Neural progenitor cell (in vitro differentiated cells): ENCODE results near the gene ATP6V0E1. TPM values are rescaled to one million over a fixed set of nuclear protein-coding genes. Genes with fewer than 3 reads are reported as not detected.

ENCODE experiments used
- DNase-seq: peaks from one replicate; pipeline ENCODE4 v3.0.0-alpha.2; 2016; ENCODE audit warnings: low spot score
- H2AFZ ChIP-seq: fragments of 200-600 bp; sonication (generic); replicated peaks from 2 replicates; pipeline ENCODE4 v1.6.1; 2016; ENCODE audit warnings: antibody characterized with exemption
- H3F3A ChIP-seq: fragments of 200-600 bp; sonication (generic); 2 replicates; pipeline ENCODE4 v1.6.1; 2016; ENCODE audit warnings: antibody characterized with exemption, low read depth
- H3K27ac ChIP-seq: fragments of 200-600 bp; sonication (generic); 2 replicates; pipeline ENCODE4 v1.5.1; 2016; ENCODE audit warnings: mild to moderate bottlenecking
- H3K27me3 ChIP-seq: fragments of 200-600 bp; sonication (generic); 2 replicates; pipeline ENCODE4 v1.6.1; 2016; ENCODE audit warnings: mild to moderate bottlenecking, moderate library complexity
- H3K36me3 ChIP-seq: fragments of 200-600 bp; sonication (generic); 2 replicates; pipeline ENCODE4 v1.5.1; 2016
- H3K4me1 ChIP-seq: fragments of 200-600 bp; sonication (generic); 2 replicates; pipeline ENCODE4 v1.6.1; 2016; ENCODE audit warnings: mixed run types
- H3K4me2 ChIP-seq: fragments of 200-600 bp; sonication (generic); 2 replicates; pipeline ENCODE4 v1.6.1; 2016
- H3K4me3 ChIP-seq: fragments of 200-600 bp; sonication (generic); 2 replicates; pipeline ENCODE4 v1.5.1; 2016
- H3K79me2 ChIP-seq: fragments of 200-600 bp; sonication (generic); 2 replicates; pipeline ENCODE4 v1.6.1; 2016; ENCODE audit warnings: low read depth
- H3K9ac ChIP-seq: fragments of 200-600 bp; sonication (generic); 2 replicates; pipeline ENCODE4 v1.6.1; 2016
- H3K9me3 ChIP-seq: fragments of 200-600 bp; sonication (generic); 2 replicates; pipeline ENCODE4 v1.5.1; 2016; ENCODE audit warnings: low read depth
- H4K20me1 ChIP-seq: fragments of 200-600 bp; sonication (generic); 2 replicates; pipeline ENCODE4 v1.6.1; 2016; ENCODE audit warnings: low read depth
- H3K27ac Mint-ChIP-seq: 3 replicates; pipeline ENCODE4 v1.8.0; 2021; ENCODE audit warnings: mixed read lengths
- H3K27me3 Mint-ChIP-seq: 2 replicates; pipeline ENCODE4 v1.8.0; 2022; ENCODE audit warnings: low read depth, mild to moderate bottlenecking, inconsistent platforms, moderate library complexity, mixed read lengths; ENCODE audit not compliant: insufficient read depth
- H3K36me3 Mint-ChIP-seq: 3 replicates; pipeline ENCODE4 v1.8.0; 2021; ENCODE audit warnings: mixed read lengths
- H3K4me1 Mint-ChIP-seq: 3 replicates; pipeline ENCODE4 v1.8.0; 2021; ENCODE audit warnings: mixed read lengths
- H3K4me3 Mint-ChIP-seq: 3 replicates; pipeline ENCODE4 v1.8.0; 2021; ENCODE audit warnings: mild to moderate bottlenecking, moderate library complexity, mixed read lengths
- H3K9me3 Mint-ChIP-seq: 3 replicates; pipeline ENCODE4 v1.8.0; 2020; ENCODE audit warnings: mixed read lengths
- CTCF ChIP-seq: fragments of 200-600 bp; sonication (generic); IDR thresholded peaks from 2 replicates; pipeline ENCODE4 v1.5.1; 2017; ENCODE audit warnings: antibody characterized with exemption, mild to moderate bottlenecking
- EZH2 ChIP-seq: fragments of 200-600 bp; sonication (generic); IDR thresholded peaks from 2 replicates; pipeline ENCODE4 v1.6.1; 2017; ENCODE audit warnings: antibody characterized with exemption, mild to moderate bottlenecking, moderate library complexity
- EZH2phosphoT487 ChIP-seq: fragments of 200-600 bp; sonication (generic); IDR thresholded peaks from 2 replicates; pipeline ENCODE4 v1.6.1; 2017; ENCODE audit warnings: antibody characterized with exemption
- total RNA-seq: library from RNA; depleted of rRNA; stranded (reverse); fragments of >200 nt; gene quantifications from 2 replicates; pipeline ENCODE4 v1.2.3, GENCODE V29; 2015; ENCODE audit warnings: low replicate concordance

Gene ATP6V0E1
- total RNA-seq, 1 donor from 2014 or later, result 72.4 TPM

- Histone ChIP-seq H2AFZ (no peak overlapping the region), H3K79me2 (peaks cover 88% of the 10 kb centered on the region), H4K20me1 (peaks cover 23% of the 10 kb centered on the region), H3K9me3 (no peaks in the 10 kb centered on the region), H3K27me3 (no peaks in the 10 kb centered on the region), H3K9ac (no peak overlapping the region), H3F3A (no peaks in the 10 kb centered on the region), H3K4me2 (peak overlapping the region; percentile 41), H3K27ac (peak overlapping the region; percentile 71), H3K36me3 (no peaks in the 10 kb centered on the region), H3K4me1 (peaks cover 14% of the 10 kb centered on the region), H3K4me3 (no peak overlapping the region)
- Mint-ChIP-seq H3K4me3 (no peak overlapping the region), H3K4me1 (peaks cover 14% of the 10 kb centered on the region), H3K27ac (no peak overlapping the region), H3K9me3 (no peaks in the 10 kb centered on the region), H3K36me3 (no peaks in the 10 kb centered on the region), H3K27me3 (peaks cover 2% of the 10 kb centered on the region)
- no peak for DNase-seq
- TF ChIP-seq EZH2 (no peak), CTCF (no peak), EZH2phosphoT487 (no peak)
These were observed 20.9 kb downstream of the ATP6V0E1 start for GRCh38 chr5:173004447-173004846.

DNA sequence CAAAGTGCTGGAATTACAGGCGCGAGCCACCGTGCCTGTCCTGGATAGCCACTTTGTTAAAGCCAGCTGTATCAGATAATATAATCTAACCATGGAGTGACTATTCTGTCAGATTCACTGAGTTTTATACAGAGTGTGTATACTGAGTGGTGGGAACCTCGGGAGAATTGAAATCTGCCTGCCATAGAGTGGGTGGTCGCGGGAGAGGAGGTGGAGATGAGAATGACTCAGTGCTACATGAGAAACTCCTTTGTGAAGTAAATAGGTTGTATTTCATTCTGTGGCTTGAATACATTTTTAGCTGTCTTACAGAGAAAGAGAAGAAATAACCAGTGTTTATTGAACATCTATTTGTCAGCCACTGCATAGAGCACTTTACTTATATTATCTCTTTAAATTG is 26.4 kb downstream of the ATP6V0E1 start:
- Histone ChIP-seq H3K79me2 (peaks cover 87% of the 10 kb centered on the region), H4K20me1 (peaks cover 9% of the 10 kb centered on the region), H3K9me3 (no peaks in the 10 kb centered on the region), H3K4me3 (no peak overlapping the region), H3K27me3 (no peaks in the 10 kb centered on the region), H3K4me1 (peaks cover 3% of the 10 kb centered on the region), H3K9ac (no peak overlapping the region), H3K36me3 (no peaks in the 10 kb centered on the region), H3K27ac (no peak overlapping the region), H3F3A (peaks cover 3% of the 10 kb centered on the region), H2AFZ (no peak overlapping the region), H3K4me2 (no peak overlapping the region)
- Mint-ChIP-seq H3K36me3 (peaks cover 2% of the 10 kb centered on the region), H3K4me3 (no peak overlapping the region), H3K27me3 (peaks cover 2% of the 10 kb centered on the region), H3K4me1 (peaks cover 16% of the 10 kb centered on the region), H3K9me3 (no peaks in the 10 kb centered on the region), H3K27ac (peak overlapping the region; percentile 23)
- DNase-seq, result no peak
- no peak for TF ChIP-seq CTCF
- TF ChIP-seq EZH2, result no peak
- no peak for TF ChIP-seq EZH2phosphoT487

DNA sequence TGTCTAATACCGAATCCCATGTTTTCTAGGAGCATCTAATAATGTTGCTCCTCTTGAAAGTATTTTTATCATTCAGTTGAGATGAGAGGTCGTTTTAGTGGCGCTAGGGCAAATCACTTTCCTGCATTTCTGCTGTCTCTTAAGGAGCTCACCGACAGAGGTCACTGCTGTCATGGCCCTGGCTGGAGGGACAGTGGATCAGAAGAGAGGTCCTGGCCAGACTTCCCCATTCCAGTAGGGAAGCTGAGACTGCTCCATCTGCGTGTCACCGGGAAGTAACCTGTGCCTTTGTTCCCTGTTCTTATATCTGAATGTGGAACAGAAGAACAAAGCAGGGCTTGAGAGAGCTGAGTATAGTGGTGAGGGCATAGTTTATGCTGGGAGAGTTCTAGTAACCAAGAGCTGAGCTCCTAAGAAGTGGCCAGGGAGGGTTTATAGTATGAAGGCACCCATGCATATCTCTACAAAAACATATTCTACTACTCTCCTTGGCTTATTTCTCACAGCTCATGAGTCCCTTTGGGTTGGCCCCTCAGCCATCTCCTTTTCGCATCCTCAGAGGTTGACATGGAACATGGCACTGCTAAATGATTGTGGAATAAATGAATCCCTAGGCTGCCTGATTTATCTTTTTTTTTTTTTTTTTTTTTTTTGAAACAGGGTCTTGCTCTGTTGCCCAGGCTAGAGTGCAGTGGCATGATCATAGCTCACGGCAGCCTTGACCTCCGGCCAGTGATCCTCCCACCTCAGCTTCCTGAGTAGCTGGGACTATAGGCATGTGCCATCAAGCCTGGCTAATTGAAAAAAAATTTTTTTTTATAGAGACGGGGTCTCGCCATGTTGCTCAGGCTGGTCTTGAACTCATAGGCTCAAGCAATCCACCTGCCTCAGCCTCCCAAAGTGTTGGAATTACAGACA is 27.2 kb downstream of the ATP6V0E1 start:
- H3K9me3 Mint-ChIP-seq, result no peaks in the 10 kb centered on the region
- Histone ChIP-seq H3K9me3 (no peaks in the 10 kb centered on the region), H2AFZ (no peak overlapping the region), H3K4me1 (peaks cover 11% of the 10 kb centered on the region), H3K36me3 (no peaks in the 10 kb centered on the region), H3K79me2 (peaks cover 87% of the 10 kb centered on the region), H3K4me3 (no peak overlapping the region), H3F3A (peaks cover 4% of the 10 kb centered on the region), H3K27ac (no peak overlapping the region), H3K27me3 (no peaks in the 10 kb centered on the region), H4K20me1 (peaks cover 9% of the 10 kb centered on the region), H3K4me2 (no peak overlapping the region), H3K9ac (no peak overlapping the region)
- H3K4me3 Mint-ChIP-seq, result no peak overlapping the region
- DNase-seq, result peak; percentile 72
- H3K27me3 Mint-ChIP-seq, result peaks cover 2% of the 10 kb centered on the region
- H3K36me3 Mint-ChIP-seq, result peaks cover 2% of the 10 kb centered on the region
- TF ChIP-seq CTCF (peak; percentile 61), EZH2phosphoT487 (no peak)
- no peak overlapping the region for H3K27ac Mint-ChIP-seq
- peaks cover 16% of the 10 kb centered on the region for H3K4me1 Mint-ChIP-seq
